ENCODE measurements around the gene NPB.

Gene NPB

GRCh38 chr17:81902023-81902652, at the start of gene NPB:
TSS of gene NPB (plus strand) at chr17:81902238. CDS start at chr17:81902278, 40 bp downstream.
- no peak for DNase-seq (ENCODE audit: low spot score)
- TF ChIP-seq, protein P1, sequence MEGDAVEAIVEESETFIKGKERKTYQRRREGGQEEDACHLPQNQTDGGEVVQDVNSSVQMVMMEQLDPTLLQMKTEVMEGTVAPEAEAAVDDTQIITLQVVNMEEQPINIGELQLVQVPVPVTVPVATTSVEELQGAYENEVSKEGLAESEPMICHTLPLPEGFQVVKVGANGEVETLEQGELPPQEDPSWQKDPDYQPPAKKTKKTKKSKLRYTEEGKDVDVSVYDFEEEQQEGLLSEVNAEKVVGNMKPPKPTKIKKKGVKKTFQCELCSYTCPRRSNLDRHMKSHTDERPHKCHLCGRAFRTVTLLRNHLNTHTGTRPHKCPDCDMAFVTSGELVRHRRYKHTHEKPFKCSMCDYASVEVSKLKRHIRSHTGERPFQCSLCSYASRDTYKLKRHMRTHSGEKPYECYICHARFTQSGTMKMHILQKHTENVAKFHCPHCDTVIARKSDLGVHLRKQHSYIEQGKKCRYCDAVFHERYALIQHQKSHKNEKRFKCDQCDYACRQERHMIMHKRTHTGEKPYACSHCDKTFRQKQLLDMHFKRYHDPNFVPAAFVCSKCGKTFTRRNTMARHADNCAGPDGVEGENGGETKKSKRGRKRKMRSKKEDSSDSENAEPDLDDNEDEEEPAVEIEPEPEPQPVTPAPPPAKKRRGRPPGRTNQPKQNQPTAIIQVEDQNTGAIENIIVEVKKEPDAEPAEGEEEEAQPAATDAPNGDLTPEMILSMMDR (IDR thresholded peaks at IDR 0.05; ENCODE audit: extremely low read depth, missing control alignments): no peak

DNA sequence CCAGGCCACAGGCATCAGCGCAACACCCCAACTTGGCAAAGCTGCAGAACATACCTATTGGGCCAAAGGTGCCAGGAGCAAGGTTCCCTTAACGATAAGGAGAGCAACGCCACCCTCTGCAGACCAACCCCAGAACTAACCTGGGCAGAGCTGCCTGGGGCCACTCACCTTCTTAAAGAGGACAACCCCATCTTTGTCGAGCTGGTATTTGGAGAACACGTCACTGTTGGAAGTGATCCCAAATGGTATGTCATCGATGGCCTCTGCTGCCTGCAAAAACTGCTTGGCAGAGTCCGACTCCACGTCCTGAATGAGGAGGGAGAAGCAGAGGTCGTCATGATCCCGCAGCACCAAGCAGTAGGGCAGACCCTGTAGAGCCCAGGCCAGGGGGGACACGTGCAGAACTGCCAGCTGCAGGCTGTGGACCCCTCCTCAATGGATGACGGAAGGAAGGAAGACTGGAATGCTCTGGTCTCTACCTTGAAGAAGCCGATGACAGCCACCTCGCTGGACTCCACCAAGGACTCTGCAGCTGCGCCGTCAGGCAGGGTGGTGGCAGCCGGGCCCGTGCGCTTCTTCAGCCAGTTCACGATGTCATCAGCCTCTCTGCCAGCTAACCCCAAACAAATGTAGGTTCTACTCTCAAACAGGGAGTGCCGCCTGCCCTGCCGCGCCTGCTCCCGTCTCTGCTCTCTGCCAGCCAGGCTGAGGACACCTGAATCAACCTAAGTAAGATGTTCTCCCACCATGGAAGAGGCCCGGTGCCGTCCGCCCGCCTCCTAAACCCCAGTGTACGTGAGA, 46.9 kb upstream of the NPB start:
- DNase-seq (ENCODE audit: low spot score): no peak
- TF ChIP-seq, protein P1 (IDR thresholded peaks at IDR 0.05; ENCODE audit: extremely low read depth, missing control alignments): no peak

DNA sequence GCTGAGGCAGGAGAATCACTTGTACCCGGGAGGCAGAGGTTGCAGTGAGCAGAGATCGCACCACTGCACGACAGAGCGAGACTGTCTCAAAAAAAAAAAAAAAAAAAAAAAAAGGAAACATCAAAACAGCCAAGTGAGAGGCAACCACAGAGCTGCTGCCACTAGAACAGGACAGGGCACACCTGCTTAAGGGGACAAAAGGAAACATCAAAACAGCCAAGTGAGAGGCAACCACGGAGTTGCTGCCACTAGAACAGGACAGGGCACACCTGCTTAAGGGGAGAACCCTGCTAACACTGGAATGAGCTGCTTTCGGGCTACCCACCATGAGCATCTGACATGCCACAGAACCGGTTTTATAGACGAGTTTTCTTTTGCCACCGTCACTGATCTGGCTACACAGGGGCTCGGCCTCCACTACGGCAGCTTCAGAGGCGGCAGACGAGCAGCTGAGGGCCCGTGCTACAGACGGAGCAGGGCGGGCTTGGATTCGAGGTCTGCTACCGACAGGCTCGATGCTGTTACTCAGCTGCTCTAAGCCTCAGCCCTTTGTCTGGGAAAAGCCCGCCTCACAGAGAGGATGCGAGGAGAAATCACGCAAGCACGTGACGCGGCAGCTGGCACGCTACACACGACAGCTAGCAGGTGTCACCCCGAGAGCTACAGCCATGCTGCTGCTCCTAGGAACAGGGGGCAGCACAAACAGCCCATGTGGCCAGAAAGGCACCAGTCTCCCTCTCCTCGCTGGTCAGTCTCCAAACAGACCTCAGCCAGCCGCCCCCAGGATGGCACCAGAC, 43.7 kb upstream of the NPB start:
- DNase-seq (ENCODE audit: low spot score): no peak
- TF ChIP-seq, protein P1 (IDR thresholded peaks at IDR 0.05; ENCODE audit: extremely low read depth, missing control alignments): no peak

GRCh38 chr17:81858967-81859905, 42.8 kb upstream of the NPB start:
- TF ChIP-seq, protein P1 (IDR thresholded peaks at IDR 0.05; ENCODE audit: extremely low read depth, missing control alignments): no peak
- DNase-seq (ENCODE audit: low spot score): no peak

GRCh38 chr17:81859906-81860755, 41.9 kb upstream of the NPB start, which contains the start of gene P4HB:
TSS of gene P4HB (minus strand) at chr17:81860535. CDS start at chr17:81860471, 64 bp downstream.
- no peak for DNase-seq (ENCODE audit: low spot score)
- TF ChIP-seq, protein P1 (IDR thresholded peaks at IDR 0.05; ENCODE audit: extremely low read depth, missing control alignments): no peak
